Measurements from ENCODE around the gene FHOD3. TPM values are rescaled to one million over a fixed set of nuclear protein-coding genes. Genes with fewer than 3 reads are reported as not detected.

Gene FHOD3
- total and polyA plus RNA-seq, 9 of the 15 experiments (the other 6 are each of a cell fraction or from before 2014, with no cell fraction given) = 0.11 TPM; not detected in 8

GRCh38 chr18:36608107-36608506, 310.6 kb downstream of the FHOD3 start:
- ChIA-PET CTCF (ENCODE audit: low intra/inter-chr PET ratio) (no interaction called here), POLR2A (interaction anchor here (1.3 kb wide), 1 partner anchor 9 kb away, joined by 4 read pairs; no protein-coding TSS in a partner anchor)
- WGBS (ENCODE audit: insufficient coverage, low coverage, missing lambda C conversion rate) = 0% methylated on average over 3 of the region's 3 CpGs
- no peak overlapping the region for H3K4me3 ChIP-seq
- H4K20me1 ChIP-seq (replicated peaks; ENCODE audit: control insufficient read depth, insufficient read depth, low read length) = no peaks in the 10 kb centered on the region
- no peaks in the 10 kb centered on the region for H3K9me1 ChIP-seq (ENCODE audit: control insufficient read depth, insufficient read depth, low read length)
- H3K9ac ChIP-seq (ENCODE audit: insufficient read depth in 1 of 2, low read depth in 2 of 2, low read length in 2 of 2) = no peak overlapping the region
- H2AFZ ChIP-seq (ENCODE audit: low read depth, low read length) = no peak overlapping the region
- no peak overlapping the region for H3K4me2 ChIP-seq (ENCODE audit: insufficient read depth, low read length)
- peaks cover 7 to 11% of the 10 kb centered on the region in 2 experiments for H3K27me3 ChIP-seq (ENCODE audit: control insufficient read depth in 2 of 2, insufficient read depth in 2 of 2, low read length in 2 of 2)
- TF ChIP-seq ZNF436 (CRISPR knock-in tag; IDR thresholded peaks at IDR 0.05) (no peak), NCOA1 (IDR thresholded peaks at IDR 0.05; ENCODE audit: low read depth) (no peak), ATF7 (IDR thresholded peaks at IDR 0.05) (no peak), MIER1 (IDR thresholded peaks at IDR 0.05; ENCODE audit: low read depth) (no peak), TFAM (CRISPR knock-in tag; conservative IDR thresholded peaks at IDR 0.05) (no peak), NFIC (IDR thresholded peaks at IDR 0.05) (peak; percentile 21; the same call in 1 of the 2 replicates), ZNF740 (CRISPR knock-in tag; IDR thresholded peaks at IDR 0.05) (no peak), ZNF740 (tag; IDR thresholded peaks at IDR 0.05) (no peak)
- DNase-seq (ENCODE audit: extremely low read depth in 1 of 4, low spot score in 3 of 4) (no peak), FAIRE-seq (no peak), ATAC-seq (no peak)
- no peaks in the 10 kb centered on the region for H3K9me3 ChIP-seq (replicated peaks; ENCODE audit: control insufficient read depth, insufficient read depth, low read depth, low read length)
- no peaks in the 10 kb centered on the region for H3K36me3 ChIP-seq (ENCODE audit: control insufficient read depth, insufficient read depth, low read length)
- in situ Hi-C loops (cut with MboI) (no loop called here), intact Hi-C loops (cut with micrococcal nuclease) (no loop called here)
- no peaks in the 10 kb centered on the region for H3K4me1 ChIP-seq (replicated peaks in 1 of 2; ENCODE audit: control insufficient read depth in 2 of 2, insufficient read depth in 2 of 2, low read length in 2 of 2)
- no TSS peak for BruUV-seq (replicated peaks)
- H3K27ac ChIP-seq (ENCODE audit: extremely low read depth, low read depth, low read length) = no peak overlapping the region
- no peaks in the 10 kb centered on the region for H3K79me2 ChIP-seq (ENCODE audit: control insufficient read depth, insufficient read depth, low read length)

All from K562 (cell line).